GM19452 (cell line): ENCODE data around the gene GIMAP7.

Experiments
- ATAC-seq: cut with Tn5 transposase; IDR thresholded peaks from one replicate; pipeline ENCODE4 v1.9.1; 2021; ENCODE audit not compliant: unreplicated experiment

Gene GIMAP7

DNA sequence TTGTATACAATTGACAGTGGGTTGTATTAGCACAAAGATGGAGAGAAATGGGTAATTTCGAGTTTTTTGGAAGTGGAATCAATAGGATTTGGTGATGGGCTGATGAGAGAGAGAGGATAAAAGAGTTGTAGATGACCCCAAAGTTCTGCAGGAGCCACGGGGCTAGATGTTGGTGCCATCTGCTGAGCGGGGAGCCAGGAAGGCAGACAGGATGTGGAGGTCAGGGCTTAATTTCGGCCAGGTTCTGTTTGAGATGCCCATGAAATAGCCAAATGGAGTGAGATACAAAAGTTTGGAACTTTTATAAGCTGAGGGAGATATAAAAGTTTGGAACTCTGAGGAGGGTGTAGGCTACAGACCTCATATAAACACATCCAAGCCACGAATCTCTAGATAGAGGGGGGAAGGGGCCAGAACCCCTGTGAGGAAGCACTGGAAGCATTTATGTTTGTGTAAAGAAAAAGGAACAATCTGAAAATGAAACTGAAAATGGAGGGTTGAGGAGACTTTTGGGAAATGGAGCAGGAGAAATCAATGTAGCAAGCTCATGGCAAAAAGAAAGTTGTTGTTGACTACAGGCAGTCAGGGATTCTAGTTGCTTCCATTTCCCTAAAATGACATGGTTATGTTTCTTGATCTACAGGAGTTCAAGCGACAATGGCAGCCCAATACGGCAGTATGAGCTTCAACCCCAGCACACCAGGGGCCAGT lies 54.7 kb downstream of the GIMAP7 start:
- no peak for ATAC-seq
